Body of pancreas (tissue), 4 donors: Measurements from ENCODE around the gene NUP98.

Source experiments
- POLR2A ChIP-seq, 3 donors: fragments of 450-650 bp; IDR thresholded peaks; one replicate each; pipeline ENCODE4 v1.6.1; 2016; ENCODE audit warnings: antibody characterized with exemption in 3 of 3, mild to moderate bottlenecking in 2 of 3
- TF ChIP-seq, protein P1 (sequence below), 7 experiments: fragments of 450-650 bp in 4 of 7; fragments of 200-600 bp in 3 of 7; sonication (generic) in 3 of 7; IDR thresholded peaks; one replicate each; pipeline ENCODE4 v1.5.1; 2016 to 2019; ENCODE audit warnings: antibody characterized with exemption in 7 of 7

DNA sequence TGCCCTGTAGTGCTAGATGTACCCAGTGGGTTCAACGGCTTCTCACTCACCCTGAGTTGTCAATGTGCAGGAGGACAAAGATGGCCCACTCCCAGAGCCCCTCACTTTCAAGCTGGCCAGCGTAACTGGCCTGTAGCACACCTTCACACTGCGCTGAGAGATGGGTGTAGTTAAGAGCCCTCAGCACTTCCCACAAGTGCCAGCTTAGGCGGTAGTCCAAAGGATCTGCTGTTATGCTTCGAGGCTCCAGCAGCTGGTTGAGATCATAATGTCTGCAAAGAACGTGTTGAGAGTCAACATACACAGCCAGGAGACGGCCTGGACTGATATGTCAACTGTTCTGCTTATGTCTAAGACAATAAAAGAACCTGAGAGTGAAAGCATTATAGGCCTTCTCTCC lies 111.4 kb downstream of the NUP98 start:
- TF ChIP-seq, protein P1, sequence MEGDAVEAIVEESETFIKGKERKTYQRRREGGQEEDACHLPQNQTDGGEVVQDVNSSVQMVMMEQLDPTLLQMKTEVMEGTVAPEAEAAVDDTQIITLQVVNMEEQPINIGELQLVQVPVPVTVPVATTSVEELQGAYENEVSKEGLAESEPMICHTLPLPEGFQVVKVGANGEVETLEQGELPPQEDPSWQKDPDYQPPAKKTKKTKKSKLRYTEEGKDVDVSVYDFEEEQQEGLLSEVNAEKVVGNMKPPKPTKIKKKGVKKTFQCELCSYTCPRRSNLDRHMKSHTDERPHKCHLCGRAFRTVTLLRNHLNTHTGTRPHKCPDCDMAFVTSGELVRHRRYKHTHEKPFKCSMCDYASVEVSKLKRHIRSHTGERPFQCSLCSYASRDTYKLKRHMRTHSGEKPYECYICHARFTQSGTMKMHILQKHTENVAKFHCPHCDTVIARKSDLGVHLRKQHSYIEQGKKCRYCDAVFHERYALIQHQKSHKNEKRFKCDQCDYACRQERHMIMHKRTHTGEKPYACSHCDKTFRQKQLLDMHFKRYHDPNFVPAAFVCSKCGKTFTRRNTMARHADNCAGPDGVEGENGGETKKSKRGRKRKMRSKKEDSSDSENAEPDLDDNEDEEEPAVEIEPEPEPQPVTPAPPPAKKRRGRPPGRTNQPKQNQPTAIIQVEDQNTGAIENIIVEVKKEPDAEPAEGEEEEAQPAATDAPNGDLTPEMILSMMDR (IDR thresholded peaks at IDR 0.05): no peak
- no peak for TF ChIP-seq POLR2A (IDR thresholded peaks at IDR 0.05)
